WTC11 (cell line): ENCODE measurements around the gene LASP1. TPM values are rescaled to one million over a fixed set of nuclear protein-coding genes. Genes with fewer than 3 reads are reported as not detected.
"Not testable (repeated sequence)": the region's sequence is repeated elsewhere in the genome, so short reads cannot be mapped to it uniquely, and the experiment has no call there.

Experiments
- ATAC-seq: fragments of 200-7000 bp; cut with Tn5 transposase; 2 replicates; pipeline ENCODE4 v1.10.0; 2021; ENCODE audit warnings: mild to moderate bottlenecking, moderate library complexity
- CTCF ChIA-PET: fragments of 300-600 bp; sonication (Branson Sonifier 250); formaldehyde crosslinking; loops from one replicate; lab custom pipeline; 2021; ENCODE audit warnings: antibody characterized with exemption; lab: Charles Lee
- POLR2A ChIA-PET: fragments of 350-600 bp; sonication (Branson Sonifier 250); formaldehyde crosslinking; loops from one replicate; lab custom pipeline; 2021; ENCODE audit warnings: antibody characterized with exemption; lab: Charles Lee
- DNase-seq: peaks from one replicate; pipeline ENCODE4 v3.0.0; 2021; ENCODE audit warnings: low spot score
- H3K27ac Mint-ChIP-seq: 2 replicates; pipeline ENCODE4 v1.8.0; 2021; ENCODE audit warnings: mixed read lengths
- H3K27me3 Mint-ChIP-seq: 2 replicates; pipeline ENCODE4 v1.8.0; 2021; ENCODE audit warnings: low read depth, mild to moderate bottlenecking, moderate library complexity, mixed read lengths
- H3K36me3 Mint-ChIP-seq: 2 replicates; pipeline ENCODE4 v1.8.0; 2021; ENCODE audit warnings: mixed read lengths
- H3K4me1 Mint-ChIP-seq: 2 replicates; pipeline ENCODE4 v1.8.0; 2022; ENCODE audit warnings: mixed read lengths
- H3K4me3 Mint-ChIP-seq: 2 replicates; pipeline ENCODE4 v1.8.0; 2021; ENCODE audit warnings: mild to moderate bottlenecking, moderate library complexity, mixed read lengths
- H3K9me3 Mint-ChIP-seq: 2 replicates; pipeline ENCODE4 v1.8.0; 2021; ENCODE audit warnings: mixed read lengths
- ATF1 ChIP-seq: sonication (generic); formaldehyde crosslinking; IDR thresholded peaks from 2 replicates; pipeline ENCODE4 v1.8.1; 2023; ENCODE audit warnings: mild to moderate bottlenecking, moderate library complexity, missing genetic modification reagents
- CBFB ChIP-seq: sonication (generic); formaldehyde crosslinking; IDR thresholded peaks from 2 replicates; pipeline ENCODE4 v1.8.1; 2022; ENCODE audit warnings: mild to moderate bottlenecking, low read depth, missing genetic modification reagents
- EMX1 ChIP-seq: fragments of 250-450 bp; sonication (Bioruptor Pico); IDR thresholded peaks from 2 replicates; pipeline ENCODE4 v1.8.0; 2021; ENCODE audit warnings: mild to moderate bottlenecking
- ESRRA ChIP-seq: sonication (generic); formaldehyde crosslinking; IDR thresholded peaks from 2 replicates; pipeline ENCODE4 v1.8.1; 2022; ENCODE audit warnings: mild to moderate bottlenecking, missing genetic modification reagents, borderline replicate concordance
- GABPB1 ChIP-seq: sonication (generic); formaldehyde crosslinking; IDR thresholded peaks from 2 replicates; pipeline ENCODE4 v1.8.1; 2023; ENCODE audit warnings: mild to moderate bottlenecking, missing genetic modification reagents
- HMGXB4 ChIP-seq: sonication (generic); formaldehyde crosslinking; IDR thresholded peaks from 2 replicates; pipeline ENCODE4 v1.8.1; 2023; ENCODE audit warnings: mild to moderate bottlenecking, moderate library complexity, missing genetic modification reagents
- IRF2 ChIP-seq: sonication (generic); formaldehyde crosslinking; IDR thresholded peaks from 2 replicates; pipeline ENCODE4 v1.8.0; 2022; ENCODE audit warnings: low read depth, missing genetic modification reagents, borderline replicate concordance
- NFYB ChIP-seq: sonication (generic); formaldehyde crosslinking; conservative IDR thresholded peaks from 2 replicates; pipeline ENCODE4 v1.8.0; 2022; ENCODE audit warnings: low read depth, missing genetic modification reagents
- PRRX2 ChIP-seq: fragments of 250-450 bp; sonication (Bioruptor Pico); IDR thresholded peaks from 2 replicates; pipeline ENCODE4 v1.8.0; 2021; ENCODE audit warnings: mild to moderate bottlenecking
- RORB ChIP-seq: fragments of 250-450 bp; sonication (Bioruptor Pico); IDR thresholded peaks from 2 replicates; pipeline ENCODE4 v1.9.0; 2021; ENCODE audit warnings: mild to moderate bottlenecking
- SMAD3 ChIP-seq: sonication (generic); formaldehyde crosslinking; IDR thresholded peaks from 2 replicates; pipeline ENCODE4 v1.8.0; 2022; ENCODE audit warnings: missing genetic modification reagents, mild to moderate bottlenecking, borderline replicate concordance
- SP1 ChIP-seq: sonication (generic); formaldehyde crosslinking; conservative IDR thresholded peaks from 2 replicates; pipeline ENCODE4 v1.8.1; 2022; ENCODE audit warnings: missing genetic modification reagents
- TEAD4 ChIP-seq: sonication (generic); formaldehyde crosslinking; IDR thresholded peaks from 2 replicates; pipeline ENCODE4 v1.8.0; 2022; ENCODE audit warnings: mild to moderate bottlenecking, missing genetic modification reagents
- ZNF263 ChIP-seq: sonication (generic); formaldehyde crosslinking; IDR thresholded peaks from 2 replicates; pipeline ENCODE4 v1.8.1; 2022; ENCODE audit warnings: low read depth, mild to moderate bottlenecking, moderate library complexity, missing genetic modification reagents
- ZNF396 ChIP-seq: fragments of 250-450 bp; sonication (Bioruptor Pico); IDR thresholded peaks from 2 replicates; pipeline ENCODE4 v1.8.0; 2021; ENCODE audit warnings: mild to moderate bottlenecking, moderate library complexity, borderline replicate concordance
- ZNF423 ChIP-seq: fragments of 250-450 bp; sonication (Bioruptor Pico); IDR thresholded peaks from 2 replicates; pipeline ENCODE4 v2.1.2; 2022; ENCODE audit warnings: mild to moderate bottlenecking, moderate library complexity
- total RNA-seq: library from RNA; stranded (reverse); gene quantifications from 3 replicates; pipeline ENCODE4 v1.2.3, GENCODE V29; 2021

LASP1 gene
- total RNA-seq, 1 experiment from 2014 or later: 139 TPM

- TF ChIP-seq HMGXB4 (no peak), ATF1 (CRISPR knock-in tag) (no peak)
Measured at GRCh38 chr17:38911081-38911730, 41.3 kb downstream of the LASP1 start (continued).

DNA sequence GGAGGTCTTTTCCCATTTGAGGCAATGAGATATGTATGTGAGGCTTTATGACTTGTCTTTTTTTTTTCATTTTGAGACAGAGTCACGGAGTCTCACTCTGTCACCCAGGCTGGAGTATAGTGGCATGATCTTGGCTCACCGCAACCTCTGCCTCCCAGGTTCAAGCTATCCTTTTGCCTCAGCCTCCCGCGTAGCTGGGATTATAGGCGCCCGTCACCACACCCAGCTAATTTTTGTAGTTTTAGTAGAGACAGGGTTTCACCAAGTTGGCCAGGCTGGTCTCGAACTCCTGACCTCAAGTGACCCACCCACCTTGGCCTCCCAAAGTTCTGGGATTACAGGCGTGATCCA, 41.8 kb downstream of the LASP1 start:
- H3K27ac Mint-ChIP-seq, H3K9me3 Mint-ChIP-seq, DNase-seq, POLR2A ChIA-PET, CTCF ChIA-PET, H3K4me3 Mint-ChIP-seq, H3K27me3 Mint-ChIP-seq, ATAC-seq: not testable (repeated sequence)
- H3K4me1 Mint-ChIP-seq: peaks cover 18% of the 10 kb centered on the region
- H3K36me3 Mint-ChIP-seq: peaks cover 17% of the 10 kb centered on the region

DNA sequence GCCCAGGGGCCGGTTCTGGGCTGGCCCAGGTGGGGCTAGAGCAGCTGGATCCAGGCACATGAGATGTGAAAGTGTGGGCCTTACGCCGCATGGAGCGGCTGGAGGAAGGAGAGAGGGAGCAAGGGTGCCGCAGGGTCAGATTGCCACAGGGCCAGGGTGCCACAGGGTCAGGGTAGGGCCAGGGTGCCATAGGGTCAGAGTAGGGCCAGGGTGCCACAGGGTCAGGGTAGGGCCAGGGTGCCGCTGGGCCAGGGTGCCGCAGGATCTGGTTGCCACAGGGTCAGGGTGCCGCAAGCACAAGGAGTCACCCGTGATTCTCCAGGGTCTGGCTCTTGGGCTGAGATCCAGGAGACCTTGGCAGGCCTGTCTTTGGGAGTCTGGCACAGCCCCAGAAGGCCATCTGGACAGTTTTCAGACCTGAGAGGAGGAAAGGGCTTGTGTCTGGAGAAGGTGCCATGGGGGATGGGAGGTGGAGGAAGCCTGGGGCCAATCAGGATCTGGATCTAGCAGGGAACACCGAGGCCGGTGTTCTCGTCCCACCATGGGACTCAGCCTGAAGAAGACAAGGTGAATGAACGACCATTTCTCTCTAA, 42.5 kb downstream of the LASP1 start:
- ChIA-PET POLR2A (no interaction called here), CTCF (interaction anchor here (1.2 to 1.5 kb wide), 4 partner anchors 10 to 28 kb away, joined by 3 to 7 read pairs (median 4); no protein-coding TSS in a partner anchor)
- Mint-ChIP-seq H3K9me3 (no peaks in the 10 kb centered on the region), H3K4me1 (peaks cover 13% of the 10 kb centered on the region), H3K4me3 (no peak overlapping the region), H3K36me3 (peaks cover 17% of the 10 kb centered on the region), H3K27me3 (no peaks in the 10 kb centered on the region), H3K27ac (no peak overlapping the region; the same call in 1 of the 2 replicates)
- TF ChIP-seq IRF2 (CRISPR knock-in tag) (no peak), ZNF423 (CRISPR knock-in tag) (no peak), SMAD3 (CRISPR knock-in tag) (no peak), NFYB (CRISPR knock-in tag) (no peak), TEAD4 (CRISPR knock-in tag) (no peak), SP1 (CRISPR knock-in tag) (no peak), PRRX2 (no peak), RORB (CRISPR knock-in tag) (no peak), ESRRA (CRISPR knock-in tag) (no peak), CBFB (no peak), ZNF263 (CRISPR knock-in tag) (no peak), ZNF396 (no peak)
- DNase-seq (no peak), ATAC-seq (no peak)

DNA sequence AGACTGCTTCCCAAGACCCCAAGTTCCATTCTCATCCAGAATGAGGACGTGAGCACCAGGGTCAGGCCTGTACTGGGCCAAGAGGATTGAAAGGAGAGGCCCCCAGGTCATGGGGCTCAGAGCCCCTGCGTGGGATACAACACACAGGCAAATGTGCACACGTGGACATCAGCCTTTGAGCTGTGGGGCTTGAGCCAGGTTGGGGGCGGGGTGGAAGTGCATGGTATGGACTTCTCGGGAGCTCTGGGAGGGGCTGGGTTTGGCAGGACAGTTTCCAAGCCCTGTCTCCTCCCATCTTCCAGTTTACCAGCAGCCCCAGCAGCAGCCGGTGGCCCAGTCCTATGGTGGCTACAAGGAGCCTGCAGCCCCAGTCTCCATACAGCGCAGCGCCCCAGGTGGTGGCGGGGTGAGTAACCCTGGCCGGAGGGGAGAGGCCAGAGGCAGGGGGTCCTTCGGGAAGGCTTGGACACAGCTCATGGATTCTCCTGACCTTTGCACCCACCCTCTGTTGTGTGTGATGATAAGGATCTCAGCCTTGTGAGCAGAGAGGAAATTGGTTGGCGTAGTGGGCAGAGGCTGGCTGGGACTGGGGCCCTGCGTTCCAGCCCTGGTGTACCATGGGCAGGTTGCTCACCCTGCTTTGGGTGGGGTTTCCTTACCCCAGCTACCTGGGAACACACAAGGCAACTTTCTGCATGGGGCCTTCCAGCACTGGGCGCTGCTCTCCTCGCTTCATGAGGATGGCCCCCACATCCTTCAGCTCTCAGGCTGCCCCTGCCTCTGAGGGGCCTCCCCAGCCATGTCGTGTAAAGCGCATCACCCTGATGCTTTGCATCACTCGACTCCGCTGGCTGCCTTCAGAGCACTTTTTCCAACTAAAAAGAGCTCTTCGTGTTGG, 45.1 kb downstream of the LASP1 start:
- TF ChIP-seq EMX1: no peak
- TF ChIP-seq GABPB1: peak; percentile 28; the same call in 1 of the 2 replicates
- ChIA-PET POLR2A (interaction anchor here (0.6 kb wide), 1 partner anchor 13 kb away, joined by 3 read pairs; no protein-coding TSS in a partner anchor), CTCF (interaction anchor here (0.6 to 2.0 kb wide), 9 partner anchors 9 to 321 kb away, joined by 3 to 6 read pairs (median 3); partner anchors contain the start of gene FBXO47)
- ATAC-seq: peak; percentile 73
- H3K27ac Mint-ChIP-seq: no peak overlapping the region
- H3K27me3 Mint-ChIP-seq: no peaks in the 10 kb centered on the region
- H3K4me3 Mint-ChIP-seq: no peak overlapping the region
- 0 out of 2 replicates have a peak, but pooled peaks cover 3% of the 10 kb centered on the region for H3K4me1 Mint-ChIP-seq
- DNase-seq: peak; percentile 62
- peaks cover 25% of the 10 kb centered on the region for H3K36me3 Mint-ChIP-seq
- H3K9me3 Mint-ChIP-seq: no peaks in the 10 kb centered on the region
